ENCODE data around the gene MYMX. TPM values are rescaled to one million over a fixed set of nuclear protein-coding genes. Genes with fewer than 3 reads are reported as not detected.

MYMX gene
- total and polyA plus RNA-seq, 2 of the 13 experiments (the other 11 are each of a cell fraction or from before 2014, with no cell fraction given), result not detected

DNA sequence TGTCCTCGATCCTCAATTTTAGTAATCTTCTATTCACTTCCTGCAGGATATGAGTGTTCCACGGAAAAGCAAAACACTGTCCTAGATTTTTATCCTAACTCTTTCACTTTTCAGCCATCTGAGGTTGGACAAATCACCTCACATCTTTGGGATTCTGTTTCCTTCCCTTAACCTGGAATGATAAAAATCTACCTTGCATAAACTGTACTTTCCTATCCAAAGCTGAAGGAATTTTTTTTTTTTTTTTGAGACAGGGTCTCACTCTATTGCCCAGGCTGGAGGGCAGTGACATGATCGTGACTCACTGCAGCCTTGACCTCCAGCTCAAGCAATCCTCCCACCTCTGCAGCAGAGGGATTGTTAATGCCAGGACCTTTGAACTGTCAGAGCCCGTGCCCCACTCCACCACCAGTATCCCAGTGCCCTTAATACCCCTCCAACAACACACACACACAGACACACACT, 37.6 kb upstream of the MYMX start (continued):
- TF ChIP-seq ZFP90 (CRISPR knock-in tag; IDR thresholded peaks at IDR 0.05; ENCODE audit: borderline replicate concordance), result no peak
- no peak for TF ChIP-seq CTCF (CRISPR knock-in tag; IDR thresholded peaks at IDR 0.05)
- TF ChIP-seq ZNF256 (CRISPR knock-in tag; conservative IDR thresholded peaks at IDR 0.05), result no peak
- TF ChIP-seq SMAD3 (CRISPR knock-in tag; IDR thresholded peaks at IDR 0.05), result no peak
- no peak for TF ChIP-seq TCF7 (IDR thresholded peaks at IDR 0.05; ENCODE audit: low read depth)
- TF ChIP-seq ZNF124 (CRISPR knock-in tag; IDR thresholded peaks at IDR 0.05), result no peak
- no peak; the same call in 1 of the 2 replicates for TF ChIP-seq NR2F2 (IDR thresholded peaks at IDR 0.05; ENCODE audit: borderline replicate concordance, low read depth)
- no peak for TF ChIP-seq ZNF550 (CRISPR knock-in tag; IDR thresholded peaks at IDR 0.05; ENCODE audit: borderline replicate concordance)
- TF ChIP-seq ZNF264 (CRISPR knock-in tag; IDR thresholded peaks at IDR 0.05), result no peak
- TF ChIP-seq ELK4 (CRISPR knock-in tag; IDR thresholded peaks at IDR 0.05; ENCODE audit: borderline replicate concordance), result no peak
- no peak for TF ChIP-seq GABPB1 (CRISPR knock-in tag; IDR thresholded peaks at IDR 0.05)
- TF ChIP-seq ZFP36 (IDR thresholded peaks at IDR 0.05; ENCODE audit: borderline replicate concordance, low read depth, low read length, partially characterized antibody), result no peak
- peak; percentile 48; the same call in 1 of the 2 replicates for TF ChIP-seq HDAC2 (CRISPR knock-in tag; IDR thresholded peaks at IDR 0.05)
- no peak for TF ChIP-seq RNF219 (CRISPR knock-in tag; IDR thresholded peaks at IDR 0.05)
- TF ChIP-seq NFIB (CRISPR knock-in tag; IDR thresholded peaks at IDR 0.05; ENCODE audit: borderline replicate concordance), result no peak
- TF ChIP-seq ZFP62 (CRISPR knock-in tag; IDR thresholded peaks at IDR 0.05), result no peak
- TF ChIP-seq ZNF790 (CRISPR knock-in tag; IDR thresholded peaks at IDR 0.05; ENCODE audit: borderline replicate concordance), result no peak
- no peak for TF ChIP-seq TFE3 (CRISPR knock-in tag; IDR thresholded peaks at IDR 0.05)
